ENCODE data around the gene RERE. TPM values are rescaled to one million over a fixed set of nuclear protein-coding genes. Genes with fewer than 3 reads are reported as not detected.

Gene RERE
- total RNA-seq, 1 experiment from 2014 or later, result 161 TPM

DNA sequence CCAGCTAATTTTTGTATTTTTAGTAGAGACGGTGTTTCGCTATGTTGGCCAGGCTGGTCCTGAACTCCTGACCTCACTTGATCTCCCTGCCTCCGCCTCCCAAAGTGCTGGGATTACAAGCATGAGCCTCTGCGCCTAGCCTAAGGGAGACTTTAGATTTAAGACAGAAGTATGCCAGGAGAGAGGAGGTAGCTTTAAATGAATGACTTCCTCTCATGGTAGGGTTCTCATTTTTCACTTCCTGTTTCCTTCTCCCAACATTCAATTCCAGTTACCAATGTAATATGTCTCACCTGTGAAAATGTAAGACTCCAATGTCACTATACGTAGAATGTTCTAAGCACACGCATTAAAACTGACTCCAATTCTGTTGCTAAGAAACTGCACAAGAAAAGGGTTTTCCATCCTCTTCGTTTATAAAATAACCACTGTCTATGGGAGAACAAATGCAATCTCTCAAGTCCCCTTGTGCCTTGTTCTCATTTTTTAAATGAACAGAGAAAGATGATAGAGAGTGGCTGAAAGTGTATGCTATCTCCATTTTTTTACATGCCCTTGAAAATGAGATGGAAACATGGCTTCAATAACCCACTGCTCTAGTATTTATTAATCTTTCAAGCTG, 359.6 kb downstream of the RERE start:
- no peaks in the 10 kb centered on the region for H3K9me3 Mint-ChIP-seq
- no peaks in the 10 kb centered on the region for H3K27me3 Mint-ChIP-seq (ENCODE audit: low read depth)
- CTCF ChIA-PET, result interaction anchor here (0.6 to 1.5 kb wide), 2 partner anchors 20 to 685 kb away, joined by 3 read pairs; no protein-coding TSS in a partner anchor
- H3K27ac Mint-ChIP-seq, result peak overlapping the region; percentile 53
- POLR2A ChIA-PET, result no interaction called here
- ATAC-seq (no peak), DNase-seq (ENCODE audit: low spot score) (no peak)
- 0 out of 2 replicates have a peak, but pooled peaks cover 3% of the 10 kb centered on the region for H3K36me3 Mint-ChIP-seq
- H3K4me3 Mint-ChIP-seq, result no peak overlapping the region
- peaks cover 57% of the 10 kb centered on the region for H3K4me1 Mint-ChIP-seq
- no peak for TF ChIP-seq NR3C1 (CRISPR knock-in tag; conservative IDR thresholded peaks at IDR 0.05; ENCODE audit: low read depth)
- no peak for TF ChIP-seq KAT7 (CRISPR knock-in tag; IDR thresholded peaks at IDR 0.05; ENCODE audit: borderline replicate concordance)
- TF ChIP-seq, protein P1, sequence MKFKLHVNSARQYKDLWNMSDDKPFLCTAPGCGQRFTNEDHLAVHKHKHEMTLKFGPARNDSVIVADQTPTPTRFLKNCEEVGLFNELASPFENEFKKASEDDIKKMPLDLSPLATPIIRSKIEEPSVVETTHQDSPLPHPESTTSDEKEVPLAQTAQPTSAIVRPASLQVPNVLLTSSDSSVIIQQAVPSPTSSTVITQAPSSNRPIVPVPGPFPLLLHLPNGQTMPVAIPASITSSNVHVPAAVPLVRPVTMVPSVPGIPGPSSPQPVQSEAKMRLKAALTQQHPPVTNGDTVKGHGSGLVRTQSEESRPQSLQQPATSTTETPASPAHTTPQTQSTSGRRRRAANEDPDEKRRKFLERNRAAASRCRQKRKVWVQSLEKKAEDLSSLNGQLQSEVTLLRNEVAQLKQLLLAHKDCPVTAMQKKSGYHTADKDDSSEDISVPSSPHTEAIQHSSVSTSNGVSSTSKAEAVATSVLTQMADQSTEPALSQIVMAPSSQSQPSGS (CRISPR knock-in tag; IDR thresholded peaks at IDR 0.05; ENCODE audit: borderline replicate concordance, low read depth), result no peak
- no peak for TF ChIP-seq MLX (CRISPR knock-in tag; IDR thresholded peaks at IDR 0.05)
- no peak for TF ChIP-seq ATF1 (CRISPR knock-in tag; IDR thresholded peaks at IDR 0.05)
- TF ChIP-seq, protein P2, sequence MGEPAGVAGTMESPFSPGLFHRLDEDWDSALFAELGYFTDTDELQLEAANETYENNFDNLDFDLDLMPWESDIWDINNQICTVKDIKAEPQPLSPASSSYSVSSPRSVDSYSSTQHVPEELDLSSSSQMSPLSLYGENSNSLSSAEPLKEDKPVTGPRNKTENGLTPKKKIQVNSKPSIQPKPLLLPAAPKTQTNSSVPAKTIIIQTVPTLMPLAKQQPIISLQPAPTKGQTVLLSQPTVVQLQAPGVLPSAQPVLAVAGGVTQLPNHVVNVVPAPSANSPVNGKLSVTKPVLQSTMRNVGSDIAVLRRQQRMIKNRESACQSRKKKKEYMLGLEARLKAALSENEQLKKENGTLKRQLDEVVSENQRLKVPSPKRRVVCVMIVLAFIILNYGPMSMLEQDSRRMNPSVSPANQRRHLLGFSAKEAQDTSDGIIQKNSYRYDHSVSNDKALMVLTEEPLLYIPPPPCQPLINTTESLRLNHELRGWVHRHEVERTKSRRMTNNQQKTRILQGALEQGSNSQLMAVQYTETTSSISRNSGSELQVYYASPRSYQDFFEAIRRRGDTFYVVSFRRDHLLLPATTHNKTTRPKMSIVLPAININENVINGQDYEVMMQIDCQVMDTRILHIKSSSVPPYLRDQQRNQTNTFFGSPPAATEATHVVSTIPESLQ (CRISPR knock-in tag; IDR thresholded peaks at IDR 0.05), result no peak
- no peak for TF ChIP-seq TEAD4 (CRISPR knock-in tag; IDR thresholded peaks at IDR 0.05)
- no peak for TF ChIP-seq SOX15 (CRISPR knock-in tag; IDR thresholded peaks at IDR 0.05)
- TF ChIP-seq NR1H2 (CRISPR knock-in tag; IDR thresholded peaks at IDR 0.05), result no peak
- TF ChIP-seq ZNF671 (CRISPR knock-in tag; IDR thresholded peaks at IDR 0.05), result no peak
- no peak for TF ChIP-seq ZNF416 (CRISPR knock-in tag; IDR thresholded peaks at IDR 0.05)
- TF ChIP-seq GABPB1 (CRISPR knock-in tag; IDR thresholded peaks at IDR 0.05), result no peak
- no peak for TF ChIP-seq ZNF121 (CRISPR knock-in tag; IDR thresholded peaks at IDR 0.05)
- TF ChIP-seq ZNF317 (CRISPR knock-in tag; IDR thresholded peaks at IDR 0.05; ENCODE audit: borderline replicate concordance, low read depth), result no peak
- no peak for TF ChIP-seq FOXP1 (CRISPR knock-in tag; IDR thresholded peaks at IDR 0.05; ENCODE audit: borderline replicate concordance)
- TF ChIP-seq ZNF138 (CRISPR knock-in tag; conservative IDR thresholded peaks at IDR 0.05), result no peak
- TF ChIP-seq ZNF396 (CRISPR knock-in tag; IDR thresholded peaks at IDR 0.05; ENCODE audit: borderline replicate concordance), result no peak
- TF ChIP-seq GRHL2 (CRISPR knock-in tag; IDR thresholded peaks at IDR 0.05; ENCODE audit: insufficient replicate concordance, severe bottlenecking), result no peak

DNA sequence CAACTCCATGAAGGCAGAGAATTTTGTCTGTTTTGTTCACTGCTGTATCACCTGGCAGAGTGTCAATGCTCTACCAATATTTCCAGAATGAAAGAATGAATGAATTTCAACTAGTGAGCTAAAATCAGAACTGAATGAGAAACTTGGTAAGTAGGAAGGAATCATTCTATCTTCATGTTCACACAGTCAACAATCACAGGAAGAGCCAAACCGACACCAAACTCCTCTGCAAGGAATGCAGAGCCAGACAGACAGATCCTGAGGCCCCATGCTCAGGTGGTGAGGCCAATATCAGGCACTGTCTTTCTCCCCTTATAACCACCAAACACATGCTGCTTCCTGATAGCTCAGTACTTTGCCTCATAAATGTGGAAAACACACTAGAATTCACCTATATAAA, 360.4 kb downstream of the RERE start:
- peak overlapping the region; percentile 64 for H3K27ac Mint-ChIP-seq
- peaks cover 51% of the 10 kb centered on the region for H3K4me1 Mint-ChIP-seq
- CTCF ChIA-PET, result interaction anchor here (1.3 to 1.5 kb wide), 2 partner anchors 13 to 21 kb away, joined by 3 to 4 read pairs; no protein-coding TSS in a partner anchor
- TF ChIP-seq PRDM15 (CRISPR knock-in tag; IDR thresholded peaks at IDR 0.05) (no peak), RELA (CRISPR knock-in tag; IDR thresholded peaks at IDR 0.05; ENCODE audit: borderline replicate concordance) (no peak)
- no peaks in the 10 kb centered on the region for H3K27me3 Mint-ChIP-seq (ENCODE audit: low read depth)
- H3K4me3 Mint-ChIP-seq, result no peak overlapping the region
- POLR2A ChIA-PET, result no interaction called here
- ATAC-seq (no peak), DNase-seq (ENCODE audit: low spot score) (no peak)
- H3K36me3 Mint-ChIP-seq, result 0 out of 2 replicates have a peak, but pooled peaks cover 3% of the 10 kb centered on the region
- H3K9me3 Mint-ChIP-seq, result no peaks in the 10 kb centered on the region

Measured in WTC11 (cell line).